GM18858 (cell line): ENCODE results near the gene PAXIP1.
"Not testable (repeated sequence)": the region's sequence is repeated elsewhere in the genome, so short reads cannot be mapped to it uniquely, and the experiment has no call there.

Experiments used
- ATAC-seq: cut with Tn5 transposase; IDR thresholded peaks from one replicate; pipeline ENCODE4 v1.9.1; 2021; ENCODE audit not compliant: unreplicated experiment

The PAXIP1 gene

DNA sequence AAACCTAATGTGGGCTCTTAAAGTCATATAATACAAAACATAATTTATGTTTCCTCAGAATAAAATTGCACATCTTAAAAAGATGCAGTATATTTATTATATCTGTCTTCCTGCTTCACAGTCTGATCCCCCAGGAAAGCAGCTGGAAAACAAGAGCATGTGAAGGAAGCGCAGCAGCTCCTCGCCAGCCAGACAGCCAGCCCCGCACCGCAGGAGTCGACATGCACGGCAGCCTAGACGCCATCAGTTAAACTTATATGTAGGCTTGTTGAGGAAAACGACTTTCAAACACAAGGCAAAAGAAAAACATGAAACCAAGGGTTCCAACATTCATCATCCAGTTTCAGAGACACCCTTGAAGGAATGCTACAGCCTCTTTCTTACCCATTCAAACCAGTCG is 59.0 kb downstream of the PAXIP1 start:
- no peak for ATAC-seq

DNA sequence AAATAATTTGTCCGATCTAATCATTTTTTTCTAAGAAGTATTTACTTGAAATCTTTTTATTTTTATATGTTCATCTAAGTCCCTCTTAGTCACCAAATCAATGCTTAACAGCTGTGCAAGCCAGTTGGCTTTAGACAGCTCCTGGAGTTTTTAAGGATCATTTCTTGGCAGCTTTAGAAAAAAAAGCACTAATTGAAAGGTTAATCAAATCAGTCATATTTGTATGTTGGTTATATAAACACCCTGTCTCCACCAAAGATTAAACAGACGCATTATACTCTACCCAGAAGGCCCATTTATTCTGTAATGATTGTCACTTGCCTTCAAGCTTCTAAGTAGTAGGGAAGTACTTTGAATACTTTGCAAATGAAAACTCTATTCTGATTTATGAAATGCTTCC is 60.2 kb downstream of the PAXIP1 start:
- ATAC-seq = no peak

DNA sequence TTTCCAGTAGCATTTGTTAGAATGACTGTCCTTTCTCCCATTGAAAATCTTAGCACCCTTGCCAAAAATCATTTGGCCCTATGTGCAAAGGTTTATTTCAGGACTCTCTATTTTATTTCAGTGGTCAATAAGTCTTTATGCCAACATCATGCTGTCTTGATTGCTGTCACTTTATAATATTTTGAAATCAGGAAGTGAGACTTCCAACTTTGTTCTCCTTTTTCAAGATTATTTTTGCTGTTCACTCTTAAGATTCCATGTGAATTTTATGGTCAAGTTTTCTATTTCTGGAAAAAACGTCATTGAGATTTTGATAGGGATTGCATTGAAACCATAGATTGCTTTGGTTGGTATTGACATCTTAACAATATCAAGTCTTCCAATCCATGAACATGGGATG is 65.1 kb downstream of the PAXIP1 start:
- ATAC-seq = no peak

DNA sequence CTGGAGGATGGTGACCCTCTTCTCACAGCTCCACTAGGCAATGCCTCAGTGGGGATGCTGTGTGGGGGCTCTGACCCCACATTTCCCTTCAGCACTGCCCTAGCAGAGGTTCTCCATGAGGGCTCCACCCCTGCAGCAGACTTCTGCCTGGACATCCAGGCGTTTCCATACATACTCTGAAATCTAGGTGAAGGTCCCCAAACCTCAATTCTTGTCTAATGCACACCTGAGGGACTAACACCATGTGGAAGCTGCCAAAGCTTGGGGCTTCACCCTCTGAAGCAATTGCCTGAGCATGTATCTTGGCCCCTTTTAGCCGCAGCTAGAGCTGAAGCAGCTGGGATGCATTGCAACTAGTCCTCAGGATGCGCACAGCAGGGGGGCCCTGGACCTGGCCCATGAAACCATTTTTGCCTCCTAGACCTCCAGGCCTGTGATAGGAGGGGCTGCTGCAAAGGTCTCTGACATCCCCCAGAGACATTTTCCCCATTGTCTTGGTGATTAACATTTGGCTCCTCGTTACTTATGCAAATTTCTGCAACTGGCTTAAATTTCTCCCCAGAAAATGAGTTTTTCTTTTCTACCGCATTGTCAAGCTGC is 68.5 kb downstream of the PAXIP1 start:
- ATAC-seq = not testable (repeated sequence)

DNA sequence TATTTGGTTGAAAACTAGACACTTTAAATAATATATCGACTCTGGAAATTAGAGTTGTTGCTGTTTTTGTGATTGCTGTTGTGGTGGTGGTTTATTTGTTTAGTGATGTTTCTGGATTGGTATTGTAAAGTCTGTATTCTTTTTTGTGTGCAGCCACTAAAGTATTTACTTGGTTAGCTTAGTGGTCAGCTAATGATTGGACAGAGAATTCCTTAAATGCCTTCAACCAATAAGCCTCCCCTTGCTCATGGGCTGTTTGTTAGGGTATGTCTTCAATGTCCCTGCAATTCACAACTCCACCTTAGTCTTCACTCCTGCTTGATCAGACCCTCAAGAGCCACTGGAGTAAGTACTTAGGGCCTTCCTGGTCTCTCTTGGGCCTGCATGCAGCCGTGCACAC is 71.0 kb downstream of the PAXIP1 start:
- ATAC-seq = no peak

DNA sequence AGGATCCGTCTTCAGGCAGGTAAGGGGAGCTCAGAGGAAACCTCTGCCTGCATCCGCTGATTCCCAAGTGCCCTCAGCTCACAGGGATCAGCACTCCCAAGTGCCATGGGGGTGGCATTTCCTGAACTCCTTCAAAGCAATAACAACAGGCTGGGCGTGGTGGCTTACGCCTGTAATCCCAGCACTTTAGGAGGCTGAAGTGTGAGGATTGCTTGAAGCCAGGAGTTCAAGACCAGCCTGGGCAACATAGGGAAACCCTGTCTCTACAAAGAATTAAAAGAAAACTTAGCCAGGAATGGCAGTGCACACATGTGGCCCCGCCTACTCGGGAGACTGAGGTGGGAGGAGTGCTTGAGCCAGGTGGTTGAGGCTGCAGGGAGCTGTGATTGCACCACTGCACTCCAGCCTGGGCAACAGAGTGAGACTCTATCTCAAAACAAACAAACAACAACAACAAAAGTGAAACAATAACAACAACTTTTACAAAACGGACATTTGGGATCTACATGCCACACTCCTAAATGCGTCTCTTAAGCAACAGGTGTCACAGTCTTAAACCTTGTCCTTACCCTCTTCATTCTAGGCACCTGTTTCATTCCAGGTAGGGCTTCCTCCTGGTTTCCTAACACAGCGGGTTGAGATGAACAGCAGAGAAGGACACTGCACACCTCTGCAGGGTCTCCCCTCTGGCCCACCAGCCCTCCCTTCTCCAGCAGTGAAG is 73.8 kb downstream of the PAXIP1 start:
- ATAC-seq = no peak

DNA sequence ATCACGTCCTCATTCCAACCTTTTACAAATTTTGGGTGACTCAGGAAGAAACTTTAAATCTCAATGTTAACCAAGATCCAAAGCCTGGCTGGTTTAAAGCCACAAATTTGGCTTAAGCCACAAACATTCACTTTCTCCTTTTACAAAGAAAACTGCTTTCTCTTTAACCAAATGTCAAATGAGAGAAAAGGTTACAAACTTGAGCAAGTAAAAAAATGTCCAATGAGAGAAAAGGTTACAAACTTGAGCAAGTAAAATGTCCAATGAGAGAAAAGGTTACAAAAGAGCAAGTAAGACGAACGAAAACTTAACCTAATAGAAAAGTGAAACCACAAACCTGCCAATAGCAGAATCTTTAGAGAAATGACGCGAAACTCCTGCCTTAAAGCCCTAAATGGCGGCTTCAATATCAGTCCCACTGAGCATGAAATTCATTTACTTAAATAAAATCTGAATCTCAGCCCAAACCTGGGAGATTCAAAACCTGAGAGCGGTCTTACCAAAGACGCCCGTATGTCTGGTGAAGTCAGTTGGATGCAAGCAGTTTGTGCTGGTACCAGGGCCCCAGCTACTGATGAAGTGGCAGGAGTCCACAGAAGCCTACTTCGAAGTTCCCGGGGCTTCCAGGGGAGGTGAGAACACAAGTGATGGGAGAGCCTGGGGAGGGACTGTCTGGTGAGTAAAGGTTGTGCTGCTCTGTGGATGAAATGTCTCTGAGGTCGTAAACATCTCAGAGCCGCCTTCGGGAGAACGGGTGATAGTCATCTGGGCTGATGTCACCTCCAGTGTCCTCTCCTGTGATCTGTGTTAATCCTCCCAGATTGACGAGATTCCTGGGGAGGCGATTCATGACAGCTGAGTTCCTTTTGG is 74.6 kb downstream of the PAXIP1 start:
- ATAC-seq = peak; percentile 75

DNA sequence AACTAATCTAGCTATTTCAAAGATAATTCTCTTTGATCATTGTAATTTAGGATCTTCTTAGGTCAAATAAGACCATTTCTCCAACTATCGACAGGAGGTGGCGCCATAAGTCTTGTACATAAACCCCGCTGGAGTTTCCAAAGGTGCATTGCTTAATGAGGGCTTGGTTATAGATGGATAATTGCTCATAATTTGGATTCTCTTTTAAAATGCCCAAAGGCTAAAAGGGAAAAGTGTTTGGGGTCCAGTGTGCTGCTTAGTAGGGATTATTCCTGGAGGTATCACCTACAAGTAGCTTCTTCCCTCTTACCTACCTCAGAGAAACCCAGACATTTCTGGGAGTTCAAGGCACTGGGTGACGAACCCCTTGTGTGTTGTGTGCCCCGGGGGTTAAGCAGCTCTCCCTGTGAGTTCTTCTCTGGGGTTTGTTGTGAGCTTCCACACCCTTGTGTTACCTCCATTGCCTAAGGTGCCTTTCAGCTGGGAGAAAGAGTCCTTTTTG is 75.2 kb downstream of the PAXIP1 start:
- ATAC-seq = peak; percentile 36

DNA sequence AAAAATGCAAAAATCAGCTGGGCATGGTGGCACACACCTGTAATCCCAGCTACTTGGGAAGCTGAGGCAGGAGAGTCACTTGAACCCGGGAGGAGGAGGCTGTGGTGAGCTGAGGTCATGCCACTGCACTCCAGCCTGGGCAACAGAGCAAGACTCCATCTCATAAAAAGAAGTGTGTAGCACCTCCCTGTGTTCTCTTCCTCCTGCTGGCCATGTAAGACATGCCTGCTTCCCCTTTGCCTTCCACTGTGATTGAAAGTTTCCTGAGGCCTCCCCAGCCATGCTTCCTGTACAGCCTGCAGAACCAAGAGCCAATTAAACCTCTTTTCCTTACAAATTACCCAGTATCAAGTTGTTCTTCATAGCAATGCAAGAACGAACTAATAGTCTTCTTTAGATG is 80.5 kb downstream of the PAXIP1 start:
- not testable (repeated sequence) for ATAC-seq

DNA sequence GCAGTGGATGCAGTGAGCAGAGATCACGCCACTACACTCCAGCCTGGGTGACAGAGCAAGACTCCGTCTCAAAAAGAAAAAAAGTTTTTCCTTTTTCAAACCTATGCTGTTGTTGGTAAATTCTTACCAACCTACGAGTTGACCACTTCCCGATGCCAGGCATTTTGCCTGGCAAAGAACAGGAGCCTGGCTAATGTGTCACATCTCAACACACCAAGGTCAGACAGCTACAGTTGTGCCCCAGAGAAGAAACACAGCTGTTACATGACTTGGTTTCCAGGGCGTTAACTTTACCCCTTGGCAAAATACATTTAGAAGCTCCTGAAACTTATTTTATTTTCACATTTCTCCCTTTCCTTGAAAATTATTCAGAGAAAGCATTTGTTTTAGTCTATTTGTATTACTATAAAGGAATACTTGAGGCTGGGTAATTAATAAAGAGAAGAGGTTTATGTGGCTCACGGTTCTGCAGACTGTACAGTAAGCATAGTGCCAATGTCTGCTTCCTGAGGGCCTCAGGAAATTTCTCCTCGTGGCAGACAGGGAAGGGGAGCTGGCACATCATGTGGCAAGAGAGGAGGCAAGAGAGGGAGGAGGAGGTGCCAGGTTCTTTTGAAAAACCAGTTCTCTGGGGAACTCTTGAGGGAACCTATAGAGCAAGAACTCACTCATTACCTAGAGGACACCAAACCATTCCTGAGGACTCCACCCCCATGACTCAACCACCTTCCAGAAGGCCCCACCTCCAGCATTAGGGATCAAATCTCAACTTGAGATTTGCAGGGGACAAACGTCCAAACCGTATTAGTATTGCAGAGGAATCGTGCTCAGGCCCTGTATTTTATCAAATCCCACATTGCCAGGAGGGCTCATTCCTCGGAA is 83.3 kb downstream of the PAXIP1 start:
- ATAC-seq = no peak

DNA sequence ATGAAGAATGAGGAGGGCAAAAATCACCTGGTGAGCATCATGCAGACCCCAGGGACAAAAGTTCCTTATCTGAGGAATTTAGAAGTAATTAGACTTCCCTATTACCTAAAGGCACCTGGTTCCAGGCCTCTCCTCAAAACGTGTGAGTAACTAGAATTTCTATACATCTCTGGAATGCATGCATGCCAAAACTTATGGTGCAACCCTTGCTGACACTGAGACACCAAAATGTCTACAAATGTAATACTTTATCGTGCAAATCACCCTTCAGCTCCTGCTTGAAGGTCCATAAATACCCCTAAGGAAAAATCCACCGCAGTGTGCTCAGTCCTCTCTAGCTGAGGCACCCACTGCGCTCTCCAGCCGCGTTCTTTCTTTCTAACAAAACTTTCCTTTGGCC is 84.2 kb downstream of the PAXIP1 start:
- ATAC-seq = no peak

DNA sequence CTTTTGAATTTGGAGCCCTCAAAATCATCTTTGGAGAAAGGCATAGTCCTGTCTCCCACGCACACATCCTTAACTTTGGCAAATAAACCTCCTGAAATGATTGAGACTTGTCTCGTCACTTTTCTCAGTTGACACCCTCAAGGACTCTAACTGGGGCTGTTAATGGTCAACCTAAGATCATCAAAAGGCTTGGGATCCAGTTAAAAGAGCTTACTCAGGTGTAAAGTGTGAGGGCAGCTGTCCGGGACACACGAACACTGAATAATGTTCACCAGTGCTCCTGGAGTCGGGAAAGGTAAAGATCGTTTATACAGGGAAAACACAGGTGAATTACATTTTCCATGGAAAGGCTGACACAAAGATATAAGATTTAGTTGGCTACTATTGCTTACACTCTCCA is 84.7 kb downstream of the PAXIP1 start:
- no peak for ATAC-seq

DNA sequence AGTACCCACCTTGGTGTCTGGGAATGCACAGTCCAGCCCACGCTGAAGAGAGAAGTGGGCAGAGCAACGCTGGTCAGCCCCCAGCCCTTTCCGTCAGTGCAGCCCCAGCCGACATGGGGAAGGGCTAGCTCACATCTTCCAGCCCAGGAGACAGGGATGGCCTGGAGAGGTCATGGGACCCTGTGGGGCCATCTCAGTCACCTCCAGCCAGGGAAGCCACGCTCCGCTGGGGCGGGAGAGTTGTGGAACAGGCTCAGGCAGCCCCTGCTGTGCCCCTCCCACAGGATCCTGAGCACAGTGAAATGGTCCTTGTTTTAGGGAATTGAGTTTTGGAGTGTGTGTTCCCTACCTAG is 85.1 kb downstream of the PAXIP1 start:
- ATAC-seq = no peak

DNA sequence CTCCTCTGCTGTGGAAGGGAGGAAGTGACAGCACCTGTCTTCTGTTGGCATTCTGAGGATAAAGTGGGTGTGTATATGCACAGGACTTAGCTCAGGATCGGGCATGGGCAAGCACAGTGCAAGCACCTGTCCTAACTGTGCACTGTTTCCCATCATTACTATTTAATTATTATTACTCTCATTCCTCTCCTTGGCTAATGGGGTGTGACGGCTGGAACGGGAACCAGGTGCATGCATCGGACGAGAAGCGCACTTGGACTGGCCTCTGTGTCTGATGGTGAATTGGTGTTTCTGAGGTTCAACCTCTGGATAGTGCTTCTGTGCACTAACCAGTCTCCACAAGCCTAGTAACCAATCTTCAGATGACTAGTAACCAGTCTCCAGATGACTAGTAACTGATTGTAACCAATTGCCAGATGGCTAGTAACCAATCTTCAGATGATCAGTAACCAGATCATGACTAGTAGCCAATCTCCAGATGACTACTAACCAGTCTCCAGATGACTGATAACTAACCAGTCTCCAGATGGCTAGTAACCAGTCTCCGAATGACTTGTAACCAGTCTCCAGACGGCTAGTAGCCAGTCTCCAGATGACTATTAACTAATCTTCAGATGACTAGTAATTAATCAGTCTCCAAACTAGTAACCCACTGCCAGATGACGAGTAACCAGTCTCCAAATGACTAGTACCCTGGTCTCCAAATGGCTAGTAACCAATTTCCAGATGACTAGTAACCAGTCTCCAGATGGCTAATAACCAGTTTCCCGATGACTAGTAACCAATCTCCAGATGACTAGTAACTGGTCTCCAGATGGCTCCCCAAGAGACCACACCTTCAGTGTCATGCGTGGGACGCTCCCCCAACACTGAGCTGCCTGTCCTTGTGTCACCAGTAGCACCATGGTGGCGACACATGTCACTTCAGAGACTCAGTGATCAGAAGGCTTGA is 85.8 kb downstream of the PAXIP1 start:
- no peak for ATAC-seq

DNA sequence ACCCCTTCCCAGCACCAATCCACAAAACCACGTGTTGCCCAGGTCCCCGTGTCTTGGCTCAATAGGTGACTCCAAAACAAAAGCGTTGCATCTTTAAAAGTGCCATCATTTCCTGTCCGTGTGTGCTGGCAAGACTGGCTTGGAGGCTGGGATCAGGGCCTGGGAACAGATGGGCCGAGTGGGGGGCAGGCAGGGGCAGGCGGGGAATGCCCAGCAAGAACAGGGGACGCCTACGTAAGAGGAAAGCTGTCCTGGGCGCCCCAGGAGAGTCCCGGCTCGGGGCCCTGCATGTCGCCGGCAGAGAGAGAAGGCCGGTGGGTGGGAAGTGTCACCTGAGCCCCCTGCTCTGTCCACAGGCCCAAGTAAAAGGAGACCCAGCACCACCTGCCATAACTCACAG is 86.5 kb downstream of the PAXIP1 start:
- ATAC-seq = no peak

DNA sequence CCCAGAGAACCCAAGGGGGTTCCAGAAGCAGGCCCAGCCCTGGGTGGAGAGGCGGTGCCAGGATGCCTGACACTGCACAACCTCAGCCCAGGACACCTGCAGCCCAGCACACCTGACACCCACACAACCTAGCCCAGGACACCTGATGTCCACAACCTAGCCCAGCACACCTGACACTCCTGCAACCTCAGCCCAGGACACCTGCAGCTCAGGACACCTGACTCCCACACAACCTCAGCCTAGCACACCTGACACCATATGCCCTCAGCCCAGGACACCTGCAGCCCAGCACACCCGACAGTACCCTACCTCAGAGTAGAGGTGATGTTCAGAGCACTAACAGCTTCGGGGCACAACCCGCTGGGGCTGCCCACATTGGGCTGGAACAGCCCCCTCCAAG is 87.3 kb downstream of the PAXIP1 start:
- ATAC-seq = no peak

DNA sequence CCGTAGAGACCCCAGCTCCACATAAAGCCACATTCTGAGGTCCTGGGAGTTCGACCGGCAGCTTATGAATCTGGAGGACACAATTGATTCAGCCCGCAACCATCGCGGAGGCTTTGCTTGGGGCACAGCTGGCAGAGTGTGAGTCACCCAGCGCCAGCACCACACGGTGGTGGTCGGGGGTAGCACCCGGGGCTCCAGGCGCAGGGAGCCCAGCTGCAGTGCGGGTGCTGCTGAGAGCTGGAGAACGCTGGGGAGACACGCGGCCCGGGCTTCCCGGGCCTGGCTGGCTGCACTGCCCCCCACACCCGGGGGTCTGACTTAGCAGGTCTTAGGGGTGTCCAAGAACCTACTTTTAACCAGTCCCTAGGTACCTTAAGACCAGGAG is 87.9 kb downstream of the PAXIP1 start:
- ATAC-seq = no peak

DNA sequence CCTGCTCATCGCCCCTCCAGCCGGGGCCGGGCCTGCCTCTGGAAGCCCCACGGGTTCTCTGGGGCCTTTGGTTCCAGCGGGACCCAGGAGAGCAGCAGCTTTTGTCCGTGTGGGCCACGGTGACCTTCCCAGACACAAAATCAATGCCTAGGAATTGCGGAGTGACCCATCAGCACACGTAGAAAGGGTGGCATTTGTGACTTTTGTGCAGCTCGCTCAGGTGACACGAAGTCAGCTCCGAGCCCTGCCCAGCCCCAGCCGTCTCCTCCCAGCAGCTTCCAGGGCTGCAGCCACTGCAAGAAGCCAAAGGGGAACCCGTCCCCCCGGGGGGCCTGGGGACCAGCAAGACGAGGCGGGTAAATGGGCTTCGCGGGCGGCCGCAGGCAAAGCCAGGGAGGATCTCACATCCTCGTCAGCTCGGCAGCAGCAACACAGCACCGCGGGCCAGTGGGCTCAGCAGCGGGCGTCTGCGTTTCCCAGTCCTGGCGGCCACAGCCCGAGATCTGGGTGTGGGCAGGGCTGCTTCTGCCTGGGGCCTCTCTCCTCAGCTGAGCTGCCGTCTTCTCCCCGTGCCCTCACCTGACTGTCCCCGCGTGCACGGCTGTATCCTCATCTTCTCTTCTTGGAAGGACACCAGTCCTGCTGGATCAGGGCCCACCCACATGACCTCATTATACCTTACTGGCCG is 88.5 kb downstream of the PAXIP1 start:
- ATAC-seq = no peak

DNA sequence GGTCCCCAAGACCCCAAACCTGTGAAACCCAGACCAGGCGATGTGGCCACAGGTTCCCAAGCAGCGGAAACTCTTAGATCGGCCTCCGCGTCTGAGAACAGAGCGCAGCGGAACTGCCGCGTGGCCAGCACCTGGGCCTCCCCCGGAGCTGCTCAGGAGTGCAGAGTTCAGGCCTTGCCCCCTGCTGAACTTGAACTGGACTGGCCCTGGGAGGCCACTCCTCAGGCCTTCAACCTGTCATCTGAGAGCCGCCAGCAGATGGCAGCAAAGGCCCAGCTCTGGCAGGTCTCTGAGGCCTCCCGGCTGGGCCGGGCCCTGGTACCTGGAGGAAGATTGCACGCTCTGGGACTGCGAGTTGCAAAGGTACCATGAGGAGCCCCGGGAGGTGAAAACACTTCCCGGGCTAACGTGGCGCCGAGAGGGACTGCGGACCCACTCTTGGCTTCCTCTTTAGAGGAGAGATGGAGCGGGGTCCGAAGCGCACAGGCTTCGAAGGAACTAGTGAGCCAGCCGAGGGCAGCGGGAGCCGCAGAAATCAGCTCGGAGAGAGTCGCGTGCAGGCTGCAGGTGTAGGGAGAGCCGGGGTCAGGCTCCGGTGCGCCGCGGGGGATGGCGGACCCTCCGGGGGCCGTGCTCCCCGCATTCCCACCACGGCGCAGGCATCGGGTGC is 89.2 kb downstream of the PAXIP1 start:
- ATAC-seq = peak; percentile 97
